ENCODE data around the gene SLC22A31.

SLC22A31 gene

GRCh38 chr16:89217138-89217387, 16.7 kb upstream of the SLC22A31 start:
- no peak for DNase-seq (ENCODE audit: extremely low read depth in 1 of 2, low read depth in 1 of 2)

GRCh38 chr16:89216315-89217137, 16.2 kb upstream of the SLC22A31 start:
- peak; percentile 56 to 79 for DNase-seq (ENCODE audit: extremely low read depth in 1 of 2, low read depth in 1 of 2)

- DNase-seq (ENCODE audit: extremely low read depth in 1 of 2, low read depth in 1 of 2), result no peak
These were observed 10.7 kb upstream of the SLC22A31 start for GRCh38 chr16:89210904-89211515.

- no peak for DNase-seq (ENCODE audit: extremely low read depth in 1 of 2, low read depth in 1 of 2)
These were observed 10.0 kb upstream of the SLC22A31 start for GRCh38 chr16:89210165-89210903.

- no peak for DNase-seq (ENCODE audit: extremely low read depth in 1 of 2, low read depth in 1 of 2)
These were observed 9.2 kb upstream of the SLC22A31 start for GRCh38 chr16:89209522-89210044.

GRCh38 chr16:89207993-89208392, 7.7 kb upstream of the SLC22A31 start:
- DNase-seq (ENCODE audit: extremely low read depth in 1 of 2, low read depth in 1 of 2), result no peak

- no peak for DNase-seq (ENCODE audit: extremely low read depth in 1 of 2, low read depth in 1 of 2)
These were observed 2.3 kb upstream of the SLC22A31 start for GRCh38 chr16:89202422-89203215.

- DNase-seq (ENCODE audit: extremely low read depth in 1 of 2, low read depth in 1 of 2), result peak; percentile 56 to 67
These were observed 1.4 kb upstream of the SLC22A31 start for GRCh38 chr16:89201439-89202377.

- DNase-seq (ENCODE audit: extremely low read depth in 1 of 2, low read depth in 1 of 2), result no peak
These were observed 594 bp upstream of the SLC22A31 start for GRCh38 chr16:89200850-89201411.

GRCh38 chr16:89199241-89200123, 855 bp downstream of the SLC22A31 start:
- no peak for DNase-seq (ENCODE audit: extremely low read depth in 1 of 2, low read depth in 1 of 2)

- no peak for DNase-seq (ENCODE audit: extremely low read depth in 1 of 2, low read depth in 1 of 2)
These were observed 1.7 kb downstream of the SLC22A31 start for GRCh38 chr16:89198417-89199240.

- no peak for DNase-seq (ENCODE audit: extremely low read depth in 1 of 2, low read depth in 1 of 2)
These were observed 2.5 kb downstream of the SLC22A31 start for GRCh38 chr16:89197633-89198416.

- DNase-seq (ENCODE audit: extremely low read depth in 1 of 2, low read depth in 1 of 2), result no peak
These were observed 3.2 kb downstream of the SLC22A31 start for GRCh38 chr16:89197033-89197632.

- DNase-seq (ENCODE audit: extremely low read depth in 1 of 2, low read depth in 1 of 2), result no peak
These were observed 4.7 kb downstream of the SLC22A31 start for GRCh38 chr16:89195521-89196171.

- DNase-seq (ENCODE audit: extremely low read depth in 1 of 2, low read depth in 1 of 2), result no peak
These were observed 5.7 kb downstream of the SLC22A31 start for GRCh38 chr16:89194340-89195311.

Measured in stimulated activated CD8-positive, alpha-beta memory T cell treated with anti-CD3 and anti-CD28 coated beads, Interleukin-7, amount 100 ng/mL, for 48 hours (primary cell).